Vagina (tissue), 2 donors: ENCODE results near the gene LONRF2.

Experiments
- POLR2A ChIP-seq, 2 donors: fragments of 450-650 bp; IDR thresholded peaks; one replicate each; pipeline ENCODE4 v1.6.1; 2017; ENCODE audit warnings: antibody characterized with exemption in 2 of 2, mild to moderate bottlenecking in 2 of 2, moderate library complexity in 2 of 2
- POLR2AphosphoS5 ChIP-seq, 2 donors: sonication (generic); formaldehyde crosslinking; IDR thresholded peaks; one replicate each; pipeline ENCODE4 v1.9.0; 2017; ENCODE audit warnings: antibody characterized with exemption in 2 of 2, mild to moderate bottlenecking in 2 of 2, low read depth in 1 of 2; ENCODE audit not compliant: insufficient read depth in 1 of 2
- TF ChIP-seq, protein P1 (sequence below), 3 experiments: fragments of 450-650 bp in 2 of 3; fragments of 200-600 bp in 1 of 3; sonication (generic) in 1 of 3; IDR thresholded peaks; one replicate each; pipeline ENCODE4 v1.5.1; 2017 to 2019; ENCODE audit warnings: antibody characterized with exemption in 3 of 3, mild to moderate bottlenecking in 2 of 3, moderate library complexity in 2 of 3

DNA sequence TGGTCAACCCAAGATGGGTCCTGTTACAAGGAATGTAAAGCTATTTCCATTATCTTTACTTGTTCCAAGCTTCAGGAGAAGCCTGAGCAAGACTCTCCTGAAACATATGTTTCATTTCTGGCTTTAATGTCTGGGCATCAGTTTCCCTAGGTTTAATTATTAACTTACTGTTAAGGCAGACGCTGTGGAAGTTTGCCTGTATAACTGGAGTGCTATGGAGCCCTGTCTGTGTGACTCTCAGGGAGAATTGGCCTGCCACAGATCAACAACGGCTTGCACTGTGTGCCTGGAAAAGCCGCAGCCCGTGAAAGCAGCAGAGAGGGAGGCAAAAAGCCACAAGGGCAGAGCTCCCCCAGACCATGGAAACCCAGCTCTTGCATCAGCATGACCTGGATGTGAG is 22.1 kb upstream of the LONRF2 start:
- no peak for TF ChIP-seq POLR2AphosphoS5 (IDR thresholded peaks at IDR 0.05; ENCODE audit: insufficient read depth in 1 of 2, low read depth in 1 of 2)
- TF ChIP-seq, protein P1, sequence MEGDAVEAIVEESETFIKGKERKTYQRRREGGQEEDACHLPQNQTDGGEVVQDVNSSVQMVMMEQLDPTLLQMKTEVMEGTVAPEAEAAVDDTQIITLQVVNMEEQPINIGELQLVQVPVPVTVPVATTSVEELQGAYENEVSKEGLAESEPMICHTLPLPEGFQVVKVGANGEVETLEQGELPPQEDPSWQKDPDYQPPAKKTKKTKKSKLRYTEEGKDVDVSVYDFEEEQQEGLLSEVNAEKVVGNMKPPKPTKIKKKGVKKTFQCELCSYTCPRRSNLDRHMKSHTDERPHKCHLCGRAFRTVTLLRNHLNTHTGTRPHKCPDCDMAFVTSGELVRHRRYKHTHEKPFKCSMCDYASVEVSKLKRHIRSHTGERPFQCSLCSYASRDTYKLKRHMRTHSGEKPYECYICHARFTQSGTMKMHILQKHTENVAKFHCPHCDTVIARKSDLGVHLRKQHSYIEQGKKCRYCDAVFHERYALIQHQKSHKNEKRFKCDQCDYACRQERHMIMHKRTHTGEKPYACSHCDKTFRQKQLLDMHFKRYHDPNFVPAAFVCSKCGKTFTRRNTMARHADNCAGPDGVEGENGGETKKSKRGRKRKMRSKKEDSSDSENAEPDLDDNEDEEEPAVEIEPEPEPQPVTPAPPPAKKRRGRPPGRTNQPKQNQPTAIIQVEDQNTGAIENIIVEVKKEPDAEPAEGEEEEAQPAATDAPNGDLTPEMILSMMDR (IDR thresholded peaks at IDR 0.05), result no peak
- no peak for TF ChIP-seq POLR2A (IDR thresholded peaks at IDR 0.05)
